Fibroblast of the aortic adventitia (primary cell): ENCODE data around the gene TCEA2. TPM values are rescaled to one million over a fixed set of nuclear protein-coding genes. Genes with fewer than 3 reads are reported as not detected.

ENCODE experiments used
- DNase-seq: peaks from one replicate; pipeline ENCODE4 v3.0.0-alpha.2; 2010; ENCODE audit warnings: low read depth
- H3K4me3 ChIP-seq: 2 replicates; pipeline ENCODE4 v1.5.1; 2011; ENCODE audit warnings: low read depth, mild to moderate bottlenecking, control low read depth, low read length, moderate library complexity
- CTCF ChIP-seq: IDR thresholded peaks from 2 replicates; pipeline ENCODE4 v1.5.1; 2011; ENCODE audit warnings: mild to moderate bottlenecking, low read length, control low read depth, inconsistent platforms; ENCODE audit not compliant: insufficient read depth
- total RNA-seq: library from RNA; depleted of rRNA; stranded (reverse); fragments of >200 nt; gene quantifications from 2 replicates; pipeline ENCODE4 v1.2.3, GENCODE V29; 2012; ENCODE audit warnings: low replicate concordance

The TCEA2 gene
- total RNA-seq, 1 donor: 23.5 TPM

DNA sequence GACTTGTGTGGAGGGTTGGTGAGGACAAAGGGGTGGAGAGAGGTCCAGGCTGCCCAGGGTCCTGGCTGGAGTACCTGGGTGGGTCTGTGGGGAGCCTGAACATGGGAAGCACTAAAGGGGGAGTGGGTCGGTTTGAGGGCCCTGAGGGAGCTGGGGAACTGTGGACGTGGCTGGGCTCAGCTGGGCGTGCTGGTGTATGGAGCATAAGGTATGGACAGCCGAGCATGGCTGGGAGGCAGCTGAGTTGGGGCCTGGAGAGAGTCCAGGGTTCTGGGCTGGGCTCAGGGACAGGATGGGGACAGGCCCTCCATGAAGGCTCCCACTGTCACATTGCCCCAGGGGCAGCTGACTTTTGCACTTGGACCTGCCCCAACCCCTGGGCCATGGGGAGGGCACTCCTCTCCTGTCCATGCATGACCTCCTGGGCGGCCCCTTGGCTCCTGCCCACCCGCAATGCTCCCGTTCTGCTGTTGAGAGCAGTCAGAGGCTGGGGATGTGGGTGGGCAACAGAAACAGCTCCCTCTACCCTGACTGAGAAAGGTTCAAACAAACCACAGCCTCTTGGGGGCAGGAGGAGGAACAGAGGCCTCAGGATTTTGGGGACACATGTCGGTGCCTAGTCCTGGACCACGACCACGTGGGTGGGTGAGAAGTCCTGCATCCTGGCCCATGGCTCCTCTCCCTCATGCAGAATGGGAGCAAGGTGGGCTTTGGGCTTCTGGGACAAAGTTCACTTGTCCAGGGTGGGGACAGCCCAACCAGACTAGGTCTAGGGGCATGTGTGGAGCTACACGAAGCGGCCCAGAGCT lies 22.6 kb upstream of the TCEA2 start:
- no peak for TF ChIP-seq CTCF
- H3K4me3 ChIP-seq: no peak overlapping the region
- no peak for DNase-seq

- peak; percentile 16 for DNase-seq
- TF ChIP-seq CTCF: no peak
- no peak overlapping the region for H3K4me3 ChIP-seq
Measured at GRCh38 chr20:64041040-64041780, 21.8 kb upstream of the TCEA2 start.

DNA sequence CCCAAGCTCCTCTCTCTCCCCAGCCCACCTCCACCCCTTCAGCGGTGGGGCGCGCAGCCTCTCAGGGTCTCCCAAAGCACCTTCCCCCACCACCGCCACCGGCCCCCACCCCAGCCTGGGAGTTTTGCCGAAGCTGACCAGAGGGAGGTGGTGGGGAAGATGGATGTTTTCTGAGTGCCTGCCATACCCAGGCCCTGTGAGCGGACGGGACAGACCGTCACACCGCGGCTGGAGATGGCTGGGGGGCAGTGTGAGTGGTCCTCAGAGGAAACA lies 21.3 kb upstream of the TCEA2 start:
- no peak for DNase-seq
- no peak for TF ChIP-seq CTCF
- no peak overlapping the region for H3K4me3 ChIP-seq

DNA sequence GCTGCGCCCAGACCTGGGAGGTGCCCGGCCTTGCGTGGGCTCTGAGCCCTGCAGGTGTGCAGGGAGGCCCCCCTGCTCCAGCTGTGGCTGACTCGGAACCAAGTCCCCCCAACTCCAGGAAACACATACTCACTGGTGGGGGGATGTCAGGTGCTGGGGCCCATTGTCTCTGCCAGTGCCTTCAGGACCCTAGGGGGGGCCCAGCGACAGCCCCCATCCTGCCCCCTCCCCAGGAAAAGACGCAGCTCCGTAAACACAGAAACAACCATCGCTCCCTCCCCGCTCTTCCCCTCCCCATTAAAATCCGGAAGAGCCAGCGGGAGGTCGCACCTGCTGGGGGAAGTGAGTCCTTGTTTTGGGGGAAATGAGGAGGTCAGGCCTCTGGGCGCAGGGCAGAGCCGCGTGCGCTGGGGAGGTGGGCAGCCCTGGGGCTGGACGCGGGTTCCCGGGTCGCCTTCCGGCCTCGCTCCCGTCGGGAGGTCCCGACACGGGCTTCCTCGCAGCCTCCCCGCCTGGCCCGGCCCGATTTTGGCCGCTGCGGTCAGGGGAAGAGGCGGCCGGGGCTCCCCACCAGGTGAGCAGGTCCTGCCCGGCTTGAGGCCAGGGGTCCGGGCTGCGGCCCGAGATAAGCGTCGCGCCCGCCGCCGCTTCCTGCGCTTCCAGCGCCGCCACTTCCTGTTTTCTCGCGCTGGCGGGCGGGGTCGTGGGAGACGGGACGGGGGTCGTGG lies 20.8 kb upstream of the TCEA2 start:
- TF ChIP-seq CTCF: no peak
- peak overlapping the region; percentile 28 for H3K4me3 ChIP-seq
- no peak for DNase-seq

GRCh38 chr20:64043768-64044167 lies 19.2 kb upstream of the TCEA2 start:
- no peak for TF ChIP-seq CTCF
- H3K4me3 ChIP-seq: no peak overlapping the region
- DNase-seq: no peak

DNA sequence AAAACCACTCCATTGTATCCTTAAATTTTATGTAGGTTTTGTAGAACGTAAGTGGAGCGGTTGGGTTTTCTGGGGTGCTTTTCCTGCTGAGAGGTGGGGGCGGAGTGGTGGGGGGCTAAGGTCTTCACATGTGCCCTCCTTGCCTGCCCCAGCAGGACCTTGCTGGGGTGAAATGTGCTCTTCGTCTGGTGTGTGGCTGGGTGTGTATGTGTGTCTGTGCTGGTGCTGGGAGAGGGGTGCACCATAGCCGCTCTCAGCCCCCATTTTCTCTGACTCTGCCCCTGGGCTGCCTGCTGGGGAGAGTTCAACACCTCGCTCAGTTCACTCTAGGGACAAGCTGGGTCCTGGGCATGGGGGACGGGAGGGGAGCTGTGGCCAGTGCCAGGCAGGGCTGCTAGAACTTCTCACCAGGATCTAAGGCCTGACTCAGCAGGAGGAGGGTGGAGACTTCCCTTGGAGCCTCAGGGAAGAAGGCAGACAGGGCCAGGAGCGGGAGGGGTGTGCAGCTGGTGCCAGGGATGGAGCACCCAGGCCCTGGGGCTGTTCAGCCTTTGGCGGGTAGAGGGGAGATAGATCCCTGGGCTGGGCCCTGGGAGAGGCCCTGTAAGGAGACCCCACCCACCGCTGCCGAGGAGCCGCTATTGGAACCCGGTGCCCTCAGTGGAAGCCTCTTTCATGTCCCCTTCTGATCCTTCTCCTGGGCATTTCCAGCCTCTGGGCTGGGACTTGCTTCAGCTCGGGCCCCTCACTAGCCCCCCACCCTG lies 18.3 kb upstream of the TCEA2 start:
- no peak overlapping the region for H3K4me3 ChIP-seq
- TF ChIP-seq CTCF: no peak
- peak; percentile 68 for DNase-seq
